Stimulated activated CD8-positive, alpha-beta memory T cell treated with anti-CD3 and anti-CD28 coated beads, Interleukin-7, amount 100 ng/mL, for 48 hours (primary cell): ENCODE results near the gene TMLHE.
"Not testable (repeated sequence)": the region's sequence is repeated elsewhere in the genome, so short reads cannot be mapped to it uniquely, and the experiment has no call there.

Source experiments
- DNase-seq, 2 donors: peaks; one replicate each; pipeline ENCODE4 v3.0.0-alpha.2; 2020; ENCODE audit warnings: low read depth in 1 of 2; ENCODE audit errors: extremely low read depth in 1 of 2

TMLHE gene

GRCh38 chrX:155505296-155505695 lies 107.5 kb downstream of the TMLHE start:
- no peak for DNase-seq

- DNase-seq: not testable (repeated sequence)
These were observed 117.6 kb downstream of the TMLHE start for GRCh38 chrX:155495134-155495533.

GRCh38 chrX:155491421-155491820 lies 121.3 kb downstream of the TMLHE start:
- DNase-seq: not testable (repeated sequence)

GRCh38 chrX:155477136-155477535 lies 135.6 kb downstream of the TMLHE start:
- DNase-seq: not testable (repeated sequence)

- DNase-seq: not testable (repeated sequence)
These were observed 146.3 kb downstream of the TMLHE start for GRCh38 chrX:155466269-155466938.

- not testable (repeated sequence) for DNase-seq
These were observed 152.3 kb downstream of the TMLHE start for GRCh38 chrX:155460501-155460900.

- DNase-seq: not testable (repeated sequence)
These were observed 154.3 kb downstream of the TMLHE start, which contains the start of gene F8A3 for GRCh38 chrX:155458471-155458870. F8A3 (minus strand) TSS chrX:155458620; CDS start chrX:155458600, 20 bp downstream.

GRCh38 chrX:155457761-155458447 lies 154.8 kb downstream of the TMLHE start:
- DNase-seq: not testable (repeated sequence)

- no peak for DNase-seq
These were observed 171.7 kb downstream of the TMLHE start for GRCh38 chrX:155441097-155441496.
